ENCODE results near the gene MACROD1. TPM values are rescaled to one million over a fixed set of nuclear protein-coding genes. Genes with fewer than 3 reads are reported as not detected.

MACROD1 gene
- total and polyA plus RNA-seq, 9 of the 15 experiments (the other 6 are each of a cell fraction or from before 2014, with no cell fraction given) = 1.1 to 60.0 (median 26.4) TPM

GRCh38 chr11:64090806-64091516, 75.0 kb downstream of the MACROD1 start (continued):
- TF ChIP-seq NFYB (IDR thresholded peaks at IDR 0.05; ENCODE audit: extremely low read depth, insufficient read length) (no peak), ZNF23 (CRISPR knock-in tag; IDR thresholded peaks at IDR 0.05) (no peak), GABPB1 (CRISPR knock-in tag; IDR thresholded peaks at IDR 0.05) (no peak), TCF15 (CRISPR knock-in tag; IDR thresholded peaks at IDR 0.05) (no peak), PTBP1 (IDR thresholded peaks at IDR 0.05; ENCODE audit: low read depth, low read length) (no peak), ARHGAP35 (IDR thresholded peaks at IDR 0.05; ENCODE audit: partially characterized antibody) (no peak), ZFP36 (IDR thresholded peaks at IDR 0.05; ENCODE audit: low read depth, low read length, partially characterized antibody) (no peak), ZNF79 (CRISPR knock-in tag; IDR thresholded peaks at IDR 0.05; ENCODE audit: low read depth) (no peak), ZNF263 (CRISPR knock-in tag; IDR thresholded peaks at IDR 0.05; ENCODE audit: borderline replicate concordance) (peak; percentile 77), POLR2G (IDR thresholded peaks at IDR 0.05; ENCODE audit: low read depth, low read length) (no peak), ZNF589 (CRISPR knock-in tag; IDR thresholded peaks at IDR 0.05; ENCODE audit: low read depth) (no peak), ZBTB40 (IDR thresholded peaks at IDR 0.05) (no peak), ZBTB40 (CRISPR knock-in tag; IDR thresholded peaks at IDR 0.05) (no peak), MITF (IDR thresholded peaks at IDR 0.05) (no peak), CCAR2 (IDR thresholded peaks at IDR 0.05; ENCODE audit: low read depth, low read length) (no peak), ZNF121 (CRISPR knock-in tag; conservative IDR thresholded peaks at IDR 0.05) (no peak)
